A549 treated with CpdA at 1 μM for 4 hours (cell line): Measurements from ENCODE around the gene SMC1A. TPM values are rescaled to one million over a fixed set of nuclear protein-coding genes. Genes with fewer than 3 reads are reported as not detected.

Source experiments
- total RNA-seq: library from RNA; stranded (reverse); fragments of 200-300 nt; extraction: Qiagen RNA extraction; gene quantifications from 5 replicates; pipeline ENCODE4 v1.2.3, GENCODE V29; 2022; ENCODE audit warnings: low read depth

The SMC1A gene
- total RNA-seq: 46.5 to 66.5 TPM (median 57.6 TPM) in 5 replicates

DNA sequence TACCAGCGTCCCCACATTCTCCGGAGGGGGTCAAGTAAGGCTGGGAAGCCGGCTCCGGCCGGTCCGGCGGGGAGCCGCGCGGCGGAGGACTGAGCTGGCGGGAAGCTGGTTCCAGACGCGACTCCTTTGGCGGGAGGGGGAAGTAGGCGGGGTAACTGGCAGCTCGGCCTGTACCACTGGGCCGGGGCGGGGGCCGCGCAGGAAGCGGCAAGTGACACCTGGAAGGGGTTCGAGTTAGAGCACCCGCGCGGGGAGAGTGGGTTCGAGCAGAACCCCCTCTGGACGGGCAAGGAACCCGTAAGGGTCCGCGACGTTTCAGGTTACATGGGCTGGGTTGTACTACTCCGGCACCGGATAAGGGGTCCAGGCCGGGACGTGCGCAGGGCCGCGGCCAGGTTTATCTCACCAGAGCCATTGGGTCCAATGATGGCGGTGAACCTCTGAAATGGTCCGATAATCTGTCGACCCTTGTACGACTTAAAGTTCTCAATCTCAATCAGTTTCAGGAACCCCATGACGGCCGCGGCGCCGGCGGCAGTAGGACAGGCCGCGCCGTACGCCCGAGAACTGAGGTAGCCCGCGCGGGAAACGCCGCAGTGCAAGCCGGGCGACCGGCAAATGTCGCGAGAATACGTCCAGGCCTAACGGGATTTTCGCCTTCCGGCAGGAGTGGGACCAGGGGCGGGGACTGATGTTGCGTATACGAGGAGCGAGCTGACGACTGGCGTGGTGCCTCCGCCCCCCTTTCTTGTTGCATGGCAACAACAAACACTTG, at the start of gene SMC1A:
Gene SMC1A, minus strand, starts transcription at position 569 of the 775 bp plus-strand sequence. Its CDS starts 54 bp downstream, at position 515.

DNA sequence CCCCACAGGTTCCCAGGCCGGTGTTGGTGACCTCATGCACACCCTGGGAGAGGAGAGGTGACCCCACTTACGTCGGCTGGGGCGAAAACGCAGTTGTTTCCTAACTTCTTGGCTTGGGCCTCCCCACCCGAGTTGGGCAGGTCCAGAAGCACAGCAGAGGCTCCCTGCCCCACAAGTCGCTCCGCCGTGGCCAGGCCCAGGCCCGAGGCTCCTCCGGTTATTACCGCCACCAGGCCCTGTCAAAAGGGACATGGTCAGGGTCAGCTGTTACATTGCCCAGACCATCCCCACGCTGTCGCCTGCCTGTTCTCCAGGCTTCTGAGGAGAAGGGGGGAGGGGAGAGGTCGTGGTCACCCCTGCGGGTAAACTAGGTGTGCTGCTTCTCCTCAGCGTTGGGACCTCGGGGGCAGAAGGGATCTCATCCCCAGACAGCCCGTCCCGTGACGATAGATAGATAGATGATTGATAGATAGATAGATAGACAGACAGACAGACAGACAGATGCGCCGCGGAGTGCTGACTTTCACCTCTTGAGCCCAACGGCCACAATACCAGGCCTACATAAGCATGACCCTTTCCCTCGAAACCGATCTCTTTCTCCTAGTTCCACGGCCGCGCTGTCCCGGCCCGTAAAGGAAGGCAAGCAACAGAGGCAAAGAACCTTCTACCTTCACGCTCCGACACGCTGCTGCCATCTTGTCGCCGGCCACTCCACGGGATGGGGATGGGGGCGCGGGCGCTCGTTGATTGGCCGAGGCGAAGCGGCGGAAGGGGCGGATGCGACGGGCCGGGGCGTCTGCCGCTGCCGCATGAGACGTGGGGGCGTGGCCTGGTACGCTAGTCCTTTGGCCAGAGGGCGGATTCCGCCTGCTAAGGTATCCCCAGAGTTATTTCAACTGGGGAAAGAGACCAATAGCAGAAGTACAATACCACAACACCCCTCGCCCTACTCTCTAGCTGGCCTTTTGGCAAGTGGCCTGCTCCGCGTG, 11.5 kb upstream of the SMC1A start, which contains the start of gene HSD17B10:
Gene HSD17B10, minus strand, starts transcription at position 720 of the 989 bp plus-strand sequence. Its CDS starts 25 bp downstream, at position 695.

DNA sequence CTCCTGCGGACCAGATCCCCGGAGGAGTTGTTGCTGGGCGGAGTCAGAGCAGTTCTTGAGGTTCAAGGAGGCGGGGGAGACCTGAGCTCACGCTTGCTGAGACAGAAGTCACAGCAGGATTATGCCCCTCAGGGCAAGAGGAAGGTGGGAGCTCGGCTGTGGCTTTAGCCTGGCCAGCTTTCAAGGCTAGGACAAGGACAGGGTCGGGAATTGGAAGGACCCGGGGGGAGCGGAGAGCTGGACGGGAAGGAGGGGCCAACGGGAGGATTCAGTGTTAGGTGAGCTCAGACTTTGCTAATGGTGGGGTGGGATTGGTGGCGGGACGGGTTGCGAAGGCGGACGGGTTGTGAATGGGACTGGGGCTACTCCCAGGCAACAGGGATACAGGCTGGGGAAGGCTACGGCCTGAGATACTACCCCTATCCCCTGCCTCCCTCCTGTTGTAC, 430 bp upstream of the SMC1A start, which contains the start of gene RIBC1:
Gene RIBC1, plus strand, starts transcription at position 13 of the 446 bp plus-strand sequence. CDS start 3,404 bp downstream, outside the sequence.

Other genes starting within 250 kb of the SMC1A start
- gene KDM5C, start 197.4 kb downstream of the SMC1A start, total RNA-seq: 47.6 to 58.0 TPM (median 56.6 TPM) in 5 replicates
- 32.1 to 43.5 TPM (median 38.3 TPM) in 5 replicates for gene IQSEC2, start 141.1 kb downstream of the SMC1A start, total RNA-seq
- gene RIBC1, start 219 bp upstream of the SMC1A start, total RNA-seq: 0.65 to 0.88 TPM (median 0.85 TPM) in 5 replicates
- 157 to 207 TPM (median 192 TPM) in 5 replicates for gene HSD17B10, start 11.7 kb upstream of the SMC1A start, total RNA-seq